HuH-7.5 (cell line): ENCODE data around the gene ITSN2.

Experiments
- DNase-seq: peaks from one replicate; pipeline ENCODE4 v3.0.0; 2011; ENCODE audit warnings: low spot score

ITSN2 gene

GRCh38 chr2:24269265-24269664, 91.1 kb downstream of the ITSN2 start:
- no peak for DNase-seq

GRCh38 chr2:24265212-24265611, 95.1 kb downstream of the ITSN2 start:
- DNase-seq, result no peak

DNA sequence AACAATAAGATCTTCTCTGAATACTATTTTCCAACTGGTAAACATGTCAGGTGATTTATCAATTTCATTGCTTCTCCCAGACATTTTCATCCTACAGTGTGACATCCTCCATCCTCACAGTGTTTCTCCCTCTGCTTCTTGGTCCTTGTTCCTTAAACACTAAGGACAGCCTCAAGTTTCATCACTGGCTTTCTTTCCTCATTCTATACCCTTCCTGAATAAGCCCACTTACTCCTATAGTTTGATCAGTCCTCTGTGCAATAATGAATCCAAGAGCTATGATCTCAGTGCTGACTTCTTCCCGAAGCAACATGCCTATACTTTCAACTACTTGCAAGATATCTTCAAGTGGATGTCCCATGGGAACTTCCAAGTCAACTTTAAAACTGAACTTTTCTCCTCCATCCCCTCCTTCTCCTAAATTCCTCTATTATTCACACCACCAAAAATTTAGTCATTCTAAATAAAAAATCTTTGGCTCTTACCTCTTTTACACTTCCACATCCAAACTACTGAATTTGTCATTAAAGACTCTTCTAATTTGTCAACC, 97.8 kb downstream of the ITSN2 start:
- no peak for DNase-seq

- no peak for DNase-seq
These were observed 98.9 kb downstream of the ITSN2 start for GRCh38 chr2:24261441-24261840.

- no peak for DNase-seq
These were observed 101.0 kb downstream of the ITSN2 start for GRCh38 chr2:24259316-24259715.

GRCh38 chr2:24258718-24259117, 101.6 kb downstream of the ITSN2 start:
- DNase-seq, result no peak

DNA sequence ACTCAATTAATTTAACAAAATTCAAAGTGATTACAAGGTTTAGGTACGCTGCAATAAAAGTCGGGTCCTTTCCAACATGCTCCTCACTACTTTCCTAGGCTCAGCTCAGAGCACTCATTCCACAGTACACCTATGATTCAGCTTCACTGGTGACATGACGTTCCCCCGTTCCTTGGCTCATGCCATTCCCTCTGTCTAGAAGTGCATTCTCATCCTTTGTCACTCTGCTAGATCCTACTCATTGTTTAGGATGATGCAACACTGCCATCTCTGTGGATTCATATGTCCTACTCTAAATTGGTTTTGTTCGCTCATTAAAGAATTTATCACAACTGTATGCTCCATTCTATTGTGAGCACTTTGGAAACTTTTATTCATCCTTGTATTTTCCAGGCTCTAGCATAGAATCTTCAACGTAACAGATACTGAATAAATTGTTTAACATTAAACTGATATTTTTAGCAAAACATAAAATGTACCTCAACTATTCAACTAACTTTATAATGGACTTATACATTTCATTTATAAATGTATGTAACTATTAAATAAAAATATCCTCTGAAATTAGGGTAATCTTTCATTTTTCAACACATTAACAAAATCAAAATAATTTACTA, 106.9 kb downstream of the ITSN2 start:
- DNase-seq, result no peak

GRCh38 chr2:24247592-24247991, 112.7 kb downstream of the ITSN2 start:
- DNase-seq, result no peak

- DNase-seq, result no peak
These were observed 113.2 kb downstream of the ITSN2 start for GRCh38 chr2:24247164-24247563.

GRCh38 chr2:24245986-24246776, 114.2 kb downstream of the ITSN2 start:
- DNase-seq, result no peak

GRCh38 chr2:24241528-24241927, 118.8 kb downstream of the ITSN2 start:
- no peak for DNase-seq

- DNase-seq, result no peak
These were observed 120.8 kb downstream of the ITSN2 start for GRCh38 chr2:24239553-24239952.

DNA sequence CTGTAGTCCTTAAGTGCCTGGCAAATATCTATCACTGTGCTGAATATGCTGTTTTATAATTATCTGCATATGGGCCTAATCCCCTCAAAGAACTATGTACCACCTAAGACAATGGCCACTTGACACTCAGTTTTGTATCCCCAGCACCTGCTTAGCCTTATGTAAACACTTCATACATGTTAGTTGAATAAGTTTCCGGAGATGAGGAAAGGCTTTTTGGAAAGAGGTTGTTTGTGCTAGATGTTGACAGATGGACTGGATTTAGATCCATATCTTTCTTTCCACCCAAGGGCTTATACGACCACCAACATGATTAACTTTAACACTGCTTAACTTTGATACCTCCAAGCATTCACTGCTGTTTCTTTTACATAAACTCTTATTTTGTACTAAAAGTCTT, 122.2 kb downstream of the ITSN2 start:
- no peak for DNase-seq

DNA sequence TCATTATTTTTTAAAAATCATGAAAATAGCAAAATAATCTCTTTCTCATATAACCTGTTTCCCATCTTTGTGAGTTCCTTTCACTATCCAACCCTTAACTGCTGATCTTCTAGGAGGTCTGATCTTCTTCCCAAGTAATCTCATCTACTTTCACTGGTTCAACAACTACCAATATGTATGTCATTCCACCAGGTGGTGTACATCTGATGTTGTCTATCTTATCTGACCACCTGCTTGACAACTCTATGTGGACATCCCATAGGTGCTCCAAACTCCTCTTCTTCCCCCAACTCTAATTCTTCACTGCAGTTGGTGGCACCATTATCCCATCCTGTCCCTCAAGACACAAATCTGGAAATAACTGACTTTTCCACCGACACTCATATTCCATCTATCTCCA, 123.0 kb downstream of the ITSN2 start:
- DNase-seq, result no peak

- DNase-seq, result no peak
These were observed 127.0 kb downstream of the ITSN2 start for GRCh38 chr2:24233321-24233720.

DNA sequence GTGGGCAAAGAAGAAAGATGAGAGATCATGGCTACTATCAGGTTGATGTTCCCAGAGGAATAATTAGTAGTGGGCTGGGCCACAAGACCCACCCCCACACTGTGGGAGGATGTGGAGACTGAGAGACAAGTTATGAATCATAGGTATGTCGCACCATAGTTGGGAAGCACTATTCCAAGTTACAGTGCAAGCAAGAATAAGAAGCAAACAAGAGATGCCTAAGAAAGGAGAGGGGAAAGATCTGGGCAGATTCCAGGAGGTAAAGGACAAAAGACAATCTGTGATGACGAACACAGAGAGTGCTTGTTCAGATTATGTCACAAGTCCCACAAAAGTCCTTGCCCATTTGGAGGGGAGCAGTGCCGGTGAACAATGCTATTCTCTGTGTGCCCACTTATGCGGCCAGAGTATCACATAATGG, 128.9 kb downstream of the ITSN2 start:
- no peak for DNase-seq

- no peak for DNase-seq
These were observed 131.9 kb downstream of the ITSN2 start for GRCh38 chr2:24228470-24228869.

GRCh38 chr2:24225499-24226242, 134.7 kb downstream of the ITSN2 start:
- DNase-seq, result no peak

GRCh38 chr2:24222946-24223345, 137.4 kb downstream of the ITSN2 start:
- no peak for DNase-seq

GRCh38 chr2:24221343-24222050, 138.8 kb downstream of the ITSN2 start:
- DNase-seq, result no peak

- no peak for DNase-seq
These were observed 139.6 kb downstream of the ITSN2 start for GRCh38 chr2:24220554-24221291.
